ENCODE measurements around the gene CASS4.

The CASS4 gene

GRCh38 chr20:56371977-56372376 lies 40.1 kb upstream of the CASS4 start:
- DNase-seq: no peak
- Histone ChIP-seq H3K27me3 (no peaks in the 10 kb centered on the region), H3K36me3 (peaks cover 81% of the 10 kb centered on the region), H3K4me3 (ENCODE audit: low read depth, low read length) (no peak overlapping the region), H3K9me3 (no peaks in the 10 kb centered on the region), H3K4me1 (peaks cover 6% of the 10 kb centered on the region; the same call in 1 of the 2 replicates)
- TF ChIP-seq CTCF (IDR thresholded peaks at IDR 0.05; ENCODE audit: low read depth, low read length): no peak

GRCh38 chr20:56372850-56373249 lies 39.2 kb upstream of the CASS4 start:
- peaks cover 88% of the 10 kb centered on the region for H3K36me3 ChIP-seq
- TF ChIP-seq CTCF (IDR thresholded peaks at IDR 0.05; ENCODE audit: low read depth, low read length): no peak
- no peak for DNase-seq

GRCh38 chr20:56373942-56374341 lies 38.1 kb upstream of the CASS4 start:
- no peak for DNase-seq
- H3K4me3 ChIP-seq (ENCODE audit: low read depth, low read length): no peak overlapping the region
- H3K36me3 ChIP-seq: peaks cover 93% of the 10 kb centered on the region
- H3K4me1 ChIP-seq: peaks cover 2% of the 10 kb centered on the region; the same call in 1 of the 2 replicates
- TF ChIP-seq CTCF (IDR thresholded peaks at IDR 0.05; ENCODE audit: low read depth, low read length): no peak
- H3K27me3 ChIP-seq: no peaks in the 10 kb centered on the region
- H3K9me3 ChIP-seq: no peaks in the 10 kb centered on the region

More at GRCh38 chr20:56372850-56373249, 39.2 kb upstream of the CASS4 start:
- H3K27me3 ChIP-seq: no peaks in the 10 kb centered on the region
- peaks cover 6% of the 10 kb centered on the region; the same call in 1 of the 2 replicates for H3K4me1 ChIP-seq
- H3K9me3 ChIP-seq: no peaks in the 10 kb centered on the region
- H3K4me3 ChIP-seq (ENCODE audit: low read depth, low read length): no peak overlapping the region

- Histone ChIP-seq H3K27me3 (no peaks in the 10 kb centered on the region), H3K36me3 (peaks cover 89% of the 10 kb centered on the region), H3K9me3 (no peaks in the 10 kb centered on the region), H3K4me1 (no peaks in the 10 kb centered on the region), H3K4me3 (ENCODE audit: low read depth, low read length) (no peak overlapping the region)
- TF ChIP-seq CTCF (IDR thresholded peaks at IDR 0.05; ENCODE audit: low read depth, low read length): no peak
- no peak for DNase-seq
Measured at GRCh38 chr20:56376331-56376730, 35.7 kb upstream of the CASS4 start.

- H3K36me3 ChIP-seq: peaks cover 83% of the 10 kb centered on the region
- H3K9me3 ChIP-seq: no peaks in the 10 kb centered on the region
- no peak for DNase-seq
- no peaks in the 10 kb centered on the region for H3K27me3 ChIP-seq
- H3K4me3 ChIP-seq (ENCODE audit: low read depth, low read length): no peak overlapping the region
- H3K4me1 ChIP-seq: no peaks in the 10 kb centered on the region
- TF ChIP-seq CTCF (IDR thresholded peaks at IDR 0.05; ENCODE audit: low read depth, low read length): no peak
Measured at GRCh38 chr20:56378386-56378785, 33.7 kb upstream of the CASS4 start.

GRCh38 chr20:56380375-56380774 lies 31.7 kb upstream of the CASS4 start:
- peaks cover 85% of the 10 kb centered on the region for H3K36me3 ChIP-seq
- no peaks in the 10 kb centered on the region for H3K27me3 ChIP-seq
- no peak for DNase-seq
- TF ChIP-seq CTCF (IDR thresholded peaks at IDR 0.05; ENCODE audit: low read depth, low read length): no peak
- no peak overlapping the region for H3K4me3 ChIP-seq (ENCODE audit: low read depth, low read length)
- no peaks in the 10 kb centered on the region for H3K4me1 ChIP-seq
- H3K9me3 ChIP-seq: no peaks in the 10 kb centered on the region
